T follicular helper cell (primary cell): ENCODE measurements around the gene CHAD.
"Not testable (repeated sequence)": the region's sequence is repeated elsewhere in the genome, so short reads cannot be mapped to it uniquely, and the experiment has no call there.

Source experiments
- DNase-seq: peaks from one replicate; pipeline ENCODE4 v3.0.0-alpha.2; 2020; ENCODE audit warnings: low read depth

Gene CHAD

GRCh38 chr17:50457621-50458020 is 11.1 kb downstream of the CHAD start:
- DNase-seq, result no peak

DNA sequence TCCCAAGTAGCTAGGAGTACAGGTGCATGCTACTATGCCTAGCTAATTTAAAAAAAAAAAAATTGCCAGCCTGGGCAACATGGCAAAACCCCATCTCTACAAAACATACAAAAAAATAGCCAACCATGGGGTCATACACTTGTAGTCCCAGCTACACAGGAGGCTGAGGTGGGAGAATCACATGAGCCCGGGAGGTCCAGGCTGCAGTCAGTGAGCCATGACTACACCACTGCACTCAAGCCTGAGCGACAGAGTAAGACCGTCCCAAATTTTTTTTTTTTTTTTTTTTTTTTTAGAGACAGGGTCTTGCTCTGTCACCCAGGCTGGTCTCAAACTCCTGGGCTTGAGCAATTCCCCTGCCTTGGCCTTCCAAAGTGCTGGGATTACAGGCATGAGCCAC is 14.8 kb downstream of the CHAD start:
- no peak for DNase-seq

DNA sequence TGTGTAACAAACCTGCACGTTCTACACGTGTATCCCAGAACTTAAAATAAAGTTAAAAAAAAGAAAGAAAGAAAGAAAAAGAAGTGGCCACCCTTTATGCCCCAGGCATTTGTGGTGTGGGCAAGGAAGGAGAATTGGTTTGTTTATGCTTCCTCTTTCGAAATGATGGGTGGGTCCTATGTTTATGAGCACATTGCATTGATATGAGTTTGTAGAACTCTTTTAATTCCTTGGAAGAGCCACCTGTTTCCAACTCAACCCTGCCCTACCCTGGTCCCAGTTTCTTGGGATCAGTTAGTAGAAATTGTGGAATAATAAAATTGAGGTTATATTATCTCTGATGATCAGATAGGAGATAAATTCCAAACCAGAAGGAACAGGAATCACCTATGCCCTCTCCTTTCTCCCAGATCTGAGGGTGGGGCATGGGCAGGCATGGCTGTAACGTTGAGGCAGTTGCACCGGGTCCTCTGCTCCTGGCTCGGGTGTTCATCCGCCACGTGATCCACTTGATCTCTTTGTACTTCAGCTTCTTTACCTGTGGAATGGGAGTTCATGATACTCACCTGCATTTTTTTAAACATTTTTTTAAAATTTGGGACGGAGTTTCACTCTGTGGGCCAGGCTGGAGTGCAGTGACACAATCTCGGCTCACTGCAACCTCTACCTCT is 15.9 kb downstream of the CHAD start:
- DNase-seq, result no peak

DNA sequence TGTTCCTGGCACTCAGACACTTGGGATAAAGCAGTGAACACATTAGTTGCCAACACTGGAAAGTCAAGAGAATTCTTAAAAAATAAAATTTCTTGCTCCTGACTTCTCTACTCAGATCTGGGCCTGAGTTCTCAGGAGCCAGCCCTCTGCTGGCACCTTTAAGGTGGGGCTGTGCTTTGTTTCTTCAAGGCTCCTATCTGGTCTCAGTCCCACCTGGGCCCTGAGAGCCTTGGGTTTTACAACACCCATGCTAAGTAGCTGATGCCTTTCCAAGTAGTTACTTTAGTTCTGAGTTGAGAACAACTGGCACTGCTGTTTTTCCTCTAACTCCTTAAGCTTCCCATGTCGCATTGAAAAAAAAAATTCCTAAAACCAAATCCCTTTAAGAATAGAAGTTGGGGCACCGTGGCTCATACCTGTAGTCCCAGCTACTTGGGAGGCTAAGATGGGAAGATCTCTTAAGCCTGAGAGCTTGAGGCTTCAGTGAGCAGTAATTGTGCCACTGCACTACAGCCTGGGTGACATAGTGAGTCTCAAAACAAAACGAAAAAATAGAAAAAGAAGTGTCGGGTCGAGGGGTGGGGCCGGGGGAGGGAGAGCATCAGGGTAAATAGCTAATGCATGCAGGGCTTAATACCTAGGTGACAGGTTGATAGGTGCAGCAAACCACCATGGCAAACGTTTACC is 16.6 kb downstream of the CHAD start:
- no peak for DNase-seq

DNA sequence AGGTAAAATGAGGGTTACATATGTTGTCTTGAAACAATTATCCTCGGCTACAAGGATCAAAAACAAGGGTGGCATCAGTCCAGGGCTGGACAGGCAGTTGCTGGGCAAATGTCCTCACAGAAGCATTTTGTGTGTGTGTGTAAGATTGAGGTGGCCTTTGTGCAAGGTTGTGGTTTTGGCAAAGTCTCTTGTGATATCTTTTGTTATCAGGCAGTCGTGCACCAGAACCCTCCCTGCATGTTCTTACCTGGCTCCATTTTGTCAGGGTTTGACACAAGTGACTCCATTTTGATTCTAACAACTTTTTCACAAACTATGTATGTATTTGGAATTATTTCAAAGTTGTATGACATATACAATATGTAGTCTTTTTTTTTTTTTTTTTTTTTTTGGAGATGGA is 20.0 kb downstream of the CHAD start:
- DNase-seq, result no peak

DNA sequence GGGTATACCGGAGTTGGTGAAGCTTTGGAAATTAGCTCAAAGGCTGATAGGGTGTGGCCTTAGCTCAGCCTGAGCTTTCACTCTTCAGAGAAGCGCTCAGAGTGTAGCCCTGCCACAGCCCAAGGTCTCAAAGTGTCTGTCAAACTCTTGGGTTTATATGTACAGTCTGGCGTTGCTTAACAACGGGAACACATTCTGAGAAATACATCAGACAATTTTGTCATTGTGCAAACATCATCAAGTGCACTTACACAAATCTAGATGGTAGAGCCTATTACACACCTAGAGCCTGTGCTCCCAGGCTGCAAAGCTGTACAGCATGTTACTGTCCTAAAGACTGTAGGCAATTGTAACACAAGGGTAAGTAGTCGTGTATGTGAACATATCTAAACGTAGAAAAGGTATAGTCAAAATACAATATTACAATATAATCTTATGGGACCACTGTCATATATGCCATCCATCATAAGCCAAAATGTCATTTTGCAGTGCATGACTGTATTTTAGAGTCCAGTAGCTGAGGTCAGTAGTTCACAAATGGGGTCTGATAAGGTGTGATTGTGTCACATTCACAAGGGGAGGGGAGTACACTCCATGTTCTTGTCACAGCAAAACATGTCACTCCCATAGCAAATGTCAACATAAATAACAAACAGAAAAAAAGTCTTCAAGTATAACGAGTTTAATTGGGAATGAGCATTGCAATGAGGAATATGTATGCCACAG is 20.6 kb downstream of the CHAD start:
- DNase-seq, result no peak

GRCh38 chr17:50445730-50446325 is 22.9 kb downstream of the CHAD start:
- DNase-seq, result no peak

GRCh38 chr17:50444841-50445715 is 23.6 kb downstream of the CHAD start:
- DNase-seq, result no peak

GRCh38 chr17:50443505-50443974 is 25.1 kb downstream of the CHAD start:
- no peak for DNase-seq

DNA sequence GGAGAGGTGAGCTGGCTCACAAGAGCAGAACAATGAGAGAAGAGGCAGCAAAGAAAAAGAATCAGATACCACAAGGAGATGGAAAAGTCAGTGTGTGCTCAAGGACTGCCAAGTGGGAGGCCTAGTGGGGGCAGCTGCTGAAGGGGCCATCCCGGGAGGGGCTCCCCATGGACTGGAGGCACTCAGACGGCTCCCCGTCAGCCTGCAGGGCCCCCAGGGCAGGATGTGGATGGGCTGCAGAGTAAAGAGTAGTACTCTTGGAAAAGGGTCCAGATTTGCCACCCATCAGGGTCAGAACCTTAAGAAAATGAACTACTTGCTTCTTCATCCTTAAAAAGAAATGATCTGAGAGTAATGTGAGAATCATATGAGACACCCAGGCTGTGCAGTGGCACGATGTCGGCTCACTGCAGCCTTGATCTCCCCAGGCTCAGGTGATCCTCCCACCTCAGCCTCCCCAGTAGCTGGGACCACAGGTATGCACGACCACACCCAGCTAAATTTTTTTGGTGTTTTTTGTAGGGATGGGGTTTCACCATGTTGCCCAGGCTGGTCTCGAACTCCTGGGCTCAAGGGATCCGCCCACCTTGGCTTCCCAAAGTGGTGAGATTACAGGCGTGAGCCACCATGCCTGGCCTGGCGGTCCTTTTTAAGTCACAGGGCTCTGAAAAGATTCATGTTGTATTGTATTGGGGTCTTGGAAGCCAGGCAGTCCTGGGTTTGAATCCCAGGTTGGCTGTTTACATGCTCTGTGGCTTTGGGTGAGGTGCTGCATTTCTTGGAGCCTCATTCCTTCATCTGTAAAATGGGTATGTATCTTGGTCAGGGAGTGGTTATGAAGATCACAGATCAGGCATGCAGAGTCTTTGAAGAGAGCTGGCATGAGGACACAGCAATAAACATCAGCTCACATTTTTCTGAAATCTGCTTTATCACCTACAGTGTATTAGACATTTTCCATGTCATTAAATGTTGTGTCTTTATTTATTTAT is 27.5 kb downstream of the CHAD start:
- no peak for DNase-seq

DNA sequence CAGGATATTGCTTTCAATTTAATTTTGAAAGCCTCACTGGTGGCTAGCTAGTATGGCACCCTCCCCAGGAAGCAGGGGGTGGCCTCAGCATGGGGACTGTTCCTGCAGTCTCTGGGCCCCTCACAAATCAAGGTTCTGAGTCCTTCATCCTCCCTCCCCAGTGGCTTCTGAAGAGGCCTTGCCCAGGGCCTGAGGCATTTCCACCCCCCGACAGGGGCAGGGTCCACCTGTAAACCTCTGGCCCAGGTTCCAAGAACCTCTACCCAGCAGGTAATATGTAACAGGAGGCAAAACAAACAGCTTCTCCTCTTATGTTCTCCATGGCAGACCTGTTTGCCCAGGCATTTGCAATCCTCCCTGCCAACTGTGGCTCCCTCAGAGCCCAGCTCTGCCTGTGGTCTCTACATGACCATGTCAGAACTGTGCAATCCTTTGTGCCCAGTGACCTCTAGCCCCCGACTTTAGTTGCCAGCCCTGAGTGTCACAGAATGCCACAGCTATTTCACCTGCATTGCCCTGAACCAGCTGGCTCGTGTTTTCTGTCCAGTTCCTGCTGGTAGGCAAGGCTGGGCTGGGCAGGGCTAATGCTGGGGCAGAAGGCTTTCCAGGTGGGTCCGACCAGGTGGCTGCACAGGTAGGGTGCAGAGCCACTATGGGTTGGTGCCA is 28.4 kb downstream of the CHAD start:
- DNase-seq, result no peak

DNA sequence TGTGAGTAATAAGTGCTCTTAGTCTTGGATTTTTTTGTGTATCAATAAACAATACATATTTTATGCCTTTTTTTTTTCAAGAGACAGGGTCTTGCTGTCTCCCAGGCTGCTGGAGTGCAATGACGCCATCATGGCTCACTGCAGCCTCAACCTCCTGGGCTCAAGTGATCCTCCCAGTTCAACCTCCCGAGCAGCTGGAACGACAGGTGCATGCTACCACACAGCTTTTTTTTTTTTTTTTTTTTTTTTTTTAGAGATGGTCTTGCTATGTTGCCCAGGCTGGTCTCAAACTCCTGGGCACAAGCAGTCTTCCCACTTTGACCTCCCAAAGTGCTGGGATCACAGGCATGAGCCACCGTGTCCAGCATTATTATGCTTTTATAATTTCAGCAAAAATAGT is 29.7 kb downstream of the CHAD start:
- no peak for DNase-seq

- no peak for DNase-seq
These were observed 31.3 kb downstream of the CHAD start for GRCh38 chr17:50437409-50437808.

- DNase-seq, result no peak
These were observed 36.4 kb downstream of the CHAD start for GRCh38 chr17:50432125-50432762.

- DNase-seq, result no peak
These were observed 37.7 kb downstream of the CHAD start for GRCh38 chr17:50430821-50431618.

DNA sequence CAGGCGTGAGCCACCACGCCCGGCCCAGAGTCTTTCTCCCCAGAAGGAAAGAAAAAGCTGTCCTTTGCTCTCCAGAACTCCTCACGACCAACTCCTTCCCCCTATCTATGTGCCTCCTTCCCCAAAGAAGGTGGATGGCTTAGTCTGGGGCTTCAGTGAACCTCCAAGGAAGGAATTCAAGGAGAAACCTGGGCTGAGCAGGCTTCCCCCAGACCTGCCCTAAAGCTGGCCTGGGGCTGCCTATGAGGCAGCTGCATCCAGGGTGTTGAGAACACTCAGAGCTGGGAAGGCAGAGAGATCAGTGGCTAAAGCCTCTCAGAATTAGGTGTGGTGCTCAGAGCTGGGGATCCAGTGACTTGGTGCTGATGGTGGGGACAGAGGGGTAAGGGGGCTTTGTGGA is 38.9 kb downstream of the CHAD start:
- no peak for DNase-seq

DNA sequence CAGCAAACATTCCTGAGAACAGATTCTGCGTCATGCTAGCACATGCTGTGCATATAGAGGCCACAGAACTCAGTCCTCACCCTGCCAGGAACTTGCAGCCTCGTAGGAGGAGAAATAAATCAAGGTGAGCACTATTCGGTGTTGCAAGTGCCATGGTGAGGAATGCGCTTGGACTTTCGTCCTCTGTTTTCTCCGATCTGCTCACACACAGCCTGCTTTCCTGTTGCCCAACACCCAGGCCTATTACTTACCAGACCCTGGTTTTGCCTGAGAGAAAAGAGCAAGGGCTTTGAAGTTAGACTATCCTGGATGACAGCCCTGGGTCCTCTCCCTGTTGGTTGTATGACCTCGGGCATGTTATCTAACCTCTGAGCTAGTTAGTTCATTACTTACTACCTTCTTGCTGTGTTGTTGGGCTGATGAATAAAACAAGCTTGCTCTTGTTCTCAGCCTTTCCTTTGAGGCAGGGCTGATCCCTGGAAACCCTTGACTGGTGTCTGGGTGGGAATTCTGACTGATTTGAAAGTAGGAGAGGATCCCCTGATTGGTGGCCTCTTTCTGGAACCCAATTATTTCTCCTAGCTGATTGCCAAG is 39.8 kb downstream of the CHAD start:
- DNase-seq, result no peak

GRCh38 chr17:50428126-50428525 is 40.6 kb downstream of the CHAD start:
- not testable (repeated sequence) for DNase-seq
